IMR-90 (cell line): Measurements from ENCODE around the gene PRSS8. TPM values are rescaled to one million over a fixed set of nuclear protein-coding genes. Genes with fewer than 3 reads are reported as not detected.
A peak's percentile ranks its signal among the peaks of the same experiment; 100 is the strongest.

Experiments
- ATAC-seq: fragments of 200-7000 bp; cut with Tn5 transposase; 2 replicates; pipeline ENCODE4 v1.9.1; 2020; ENCODE audit warnings: low read depth, mild to moderate bottlenecking, moderate library complexity
- BruUV-seq: library from RNA; stranded (reverse); fragments of 400-500 nt; replicated peaks from 2 replicates; lab custom pipeline; 2021; lab: Mats Ljungman, UMichigan
- CTCF ChIA-PET: fragments of 300-600 bp; formaldehyde crosslinking; extraction: SDS; loops from one replicate; lab custom pipeline; 2021; ENCODE audit warnings: antibody characterized with exemption; lab: Yijun Ruan, JAX
- POLR2A ChIA-PET: fragments of 300-600 bp; sonication (Branson Sonifier 250); formaldehyde crosslinking; loops from one replicate; lab custom pipeline; 2022; ENCODE audit warnings: antibody characterized with exemption; ENCODE audit not compliant: unreplicated experiment; lab: Charles Lee
- DNase-seq: peaks from one replicate; pipeline ENCODE4 v3.0.0; 2013
- H2AFZ ChIP-seq: replicated peaks from 2 replicates; pipeline ENCODE3; 2013; ENCODE audit warnings: low read length, mild to moderate bottlenecking; ENCODE audit not compliant: poor library complexity
- H2AK5ac ChIP-seq: 2 replicates; pipeline ENCODE4 v1.6.1; 2013; ENCODE audit warnings: low read depth, low read length, inconsistent platforms
- H2AK9ac ChIP-seq: replicated peaks from 2 replicates; pipeline ENCODE3; 2013; ENCODE audit warnings: mild to moderate bottlenecking, low read depth, low read length, moderate library complexity; ENCODE audit not compliant: poor library complexity
- H2BK120ac ChIP-seq: 2 replicates; pipeline ENCODE4 v1.6.1; 2013; ENCODE audit warnings: low read depth, low read length, inconsistent platforms
- H2BK15ac ChIP-seq: 3 replicates; pipeline ENCODE4 v1.6.1; 2013; ENCODE audit warnings: low read depth, low read length, inconsistent platforms
- H2BK20ac ChIP-seq: 2 replicates; pipeline ENCODE4 v1.6.1; 2013; ENCODE audit warnings: low read depth, mild to moderate bottlenecking, inconsistent platforms, low read length, moderate library complexity
- H2BK5ac ChIP-seq: 2 replicates; pipeline ENCODE4 v1.6.1; 2013; ENCODE audit warnings: mild to moderate bottlenecking, low read depth, low read length, inconsistent platforms; ENCODE audit not compliant: poor library complexity, severe bottlenecking
- H3K14ac ChIP-seq: replicated peaks from 2 replicates; pipeline ENCODE4 v1.6.1; 2013; ENCODE audit warnings: low read depth, low read length, inconsistent platforms
- H3K18ac ChIP-seq: 2 replicates; pipeline ENCODE4 v1.6.1; 2013; ENCODE audit warnings: low read depth, low read length, control low read depth
- H3K23ac ChIP-seq: 2 replicates; pipeline ENCODE4 v1.6.1; 2013; ENCODE audit warnings: low read depth, low read length, inconsistent platforms
- H3K27ac ChIP-seq: 2 replicates; pipeline ENCODE4 v1.5.1; 2013; ENCODE audit warnings: mild to moderate bottlenecking, control low read depth, low read length; ENCODE audit not compliant: insufficient read depth
- H3K27me3 ChIP-seq: 2 replicates; pipeline ENCODE4 v1.6.1; 2013; ENCODE audit warnings: low read length; ENCODE audit not compliant: control insufficient read depth, insufficient read depth
- H3K36me3 ChIP-seq: 2 replicates; pipeline ENCODE4 v1.6.1; 2013; ENCODE audit warnings: low read length, mixed read lengths; ENCODE audit not compliant: control insufficient read depth, insufficient read depth
- H3K4ac ChIP-seq: 2 replicates; pipeline ENCODE4 v1.6.1; 2013; ENCODE audit warnings: low read depth, low read length, inconsistent platforms
- H3K4me1 ChIP-seq: 2 replicates; pipeline ENCODE4 v1.6.1; 2013; ENCODE audit warnings: low read length, mixed read lengths; ENCODE audit not compliant: control insufficient read depth, insufficient read depth
- H3K4me2 ChIP-seq: 2 replicates; pipeline ENCODE4 v1.6.1; 2013; ENCODE audit warnings: low read depth, mild to moderate bottlenecking, control low read depth, low read length, moderate library complexity
- H3K4me3 ChIP-seq: 2 replicates; pipeline ENCODE4 v1.5.1; 2013; ENCODE audit warnings: low read depth, mild to moderate bottlenecking, control low read depth, low read length, moderate library complexity; ENCODE audit not compliant: insufficient read depth
- H3K56ac ChIP-seq: 2 replicates; pipeline ENCODE4 v1.6.1; 2013; ENCODE audit warnings: low read length, inconsistent platforms; ENCODE audit not compliant: insufficient read depth; ENCODE audit errors: extremely low read depth
- H3K79me1 ChIP-seq, 2 experiments: 2 replicates each; pipeline ENCODE4 v1.6.1; 2013; ENCODE audit warnings: low read length in 2 of 2, inconsistent platforms in 1 of 2, low read depth in 1 of 2
- H3K9ac ChIP-seq: 2 replicates; pipeline ENCODE4 v1.6.1; 2013; ENCODE audit warnings: low read depth, low read length, control low read depth
- H3K9me1 ChIP-seq: 2 replicates; pipeline ENCODE4 v1.6.1; 2013; ENCODE audit warnings: low read length, inconsistent platforms; ENCODE audit not compliant: insufficient read depth
- H3K9me3 ChIP-seq: 2 replicates; pipeline ENCODE4 v1.6.1; 2013; ENCODE audit warnings: low read length; ENCODE audit not compliant: control insufficient read depth, insufficient read depth
- H4K20me1 ChIP-seq: 2 replicates; pipeline ENCODE4 v1.6.1; 2013; ENCODE audit warnings: low read length, inconsistent platforms; ENCODE audit not compliant: insufficient read depth
- H4K5ac ChIP-seq: 2 replicates; pipeline ENCODE4 v1.6.1; 2013; ENCODE audit warnings: mild to moderate bottlenecking, low read depth, low read length, control low read depth
- H4K8ac ChIP-seq, 2 experiments: 2 replicates each; pipeline ENCODE4 v1.6.1; 2013; ENCODE audit warnings: low read depth in 2 of 2, low read length in 2 of 2, control low read depth in 1 of 2, inconsistent platforms in 1 of 2
- H4K91ac ChIP-seq: 2 replicates; pipeline ENCODE4 v1.6.1; 2013; ENCODE audit warnings: low read depth, low read length, inconsistent platforms; ENCODE audit not compliant: insufficient read depth
- CEBPB ChIP-seq: IDR thresholded peaks from 2 replicates; pipeline ENCODE4 v1.6.1; 2012; ENCODE audit warnings: low read depth, low read length, improper control_type of control experiment
- CHD1 ChIP-seq: IDR thresholded peaks from 2 replicates; pipeline ENCODE4 v1.6.1; 2012; ENCODE audit warnings: low read depth, low read length, improper control_type of control experiment
- MAFK ChIP-seq: IDR thresholded peaks from 2 replicates; pipeline ENCODE4 v1.6.1; 2012; ENCODE audit warnings: low read depth, low read length, improper control_type of control experiment
- MXI1 ChIP-seq: IDR thresholded peaks from 2 replicates; pipeline ENCODE4 v1.6.1; 2012; ENCODE audit warnings: low read depth, mild to moderate bottlenecking, low read length, moderate library complexity, borderline replicate concordance
- NFE2L2 ChIP-seq: fragments of 150-350 bp; IDR thresholded peaks from 2 replicates; pipeline ENCODE4 v1.6.1; 2016; ENCODE audit warnings: low read depth, mild to moderate bottlenecking, low read length
- RAD21 ChIP-seq: IDR thresholded peaks from 2 replicates; pipeline ENCODE4 v1.6.1; 2012; ENCODE audit warnings: low read length, improper control_type of control experiment
- RCOR1 ChIP-seq: IDR thresholded peaks from 2 replicates; pipeline ENCODE4 v1.6.1; 2012; ENCODE audit warnings: mild to moderate bottlenecking, low read length, improper control_type of control experiment; ENCODE audit not compliant: insufficient replicate concordance
- SMC3 ChIP-seq: fragments of 150-350 bp; IDR thresholded peaks from 2 replicates; pipeline ENCODE4 v1.6.1; 2016; ENCODE audit warnings: low read depth, mild to moderate bottlenecking, antibody characterized with exemption, low read length, moderate library complexity
- WGBS, 2 experiments: methylation state at CpG; one replicate each; pipeline versions ENCODE4 v1.1.5 to v1.1.7; 2013; ENCODE audit warnings: missing lambda C conversion rate in 2 of 2; ENCODE audit not compliant: insufficient read length in 1 of 2; ENCODE audit errors: extremely low coverage in 2 of 2; 5-methylcytosine and 5-hydroxymethylcytosine counted together
- dilution Hi-C: fragments of 300-500 bp; cut with HindIII; formaldehyde crosslinking; loops from one replicate; pipeline ENCODE4 v1.14.3; 2018; ENCODE audit warnings: low sequenced_read_pairs; ENCODE audit not compliant: unreplicated experiment
- in situ Hi-C: fragments of 300-500 bp; cut with MboI; formaldehyde crosslinking; loops from 3 replicates; pipeline ENCODE4 v1.14.3; 2019; ENCODE audit warnings: low sequenced_read_pairs, inconsistent platforms, mixed read lengths
- intact Hi-C: fragments of 100-400 bp; cut with micrococcal nuclease; formaldehyde crosslinking; loops from 2 replicates; pipeline ENCODE4 v1.10.0; 2022
- polyA plus RNA-seq, 3 experiments: library from polyadenylated mRNA; depleted of rRNA; stranded (reverse); fragments of >200 nt; gene quantifications; 2 replicates each; pipeline ENCODE4 v1.2.3, GENCODE V29; 2012; ENCODE audit warnings: low replicate concordance in 1 of 3
- total RNA-seq: library from RNA; depleted of rRNA; stranded (reverse); fragments of >200 nt; gene quantifications from 2 replicates; pipeline ENCODE4 v1.2.3, GENCODE V29; 2012
- TF ChIP-seq, protein P1 (sequence below): conservative IDR thresholded peaks from 2 replicates; pipeline ENCODE4 v1.5.1; 2012; ENCODE audit warnings: mild to moderate bottlenecking, low read depth, low read length, improper control_type of control experiment
- TF ChIP-seq, protein P2 (sequence below): fragments of 150-350 bp; IDR thresholded peaks from 2 replicates; pipeline ENCODE4 v1.6.1; 2016; ENCODE audit warnings: low read depth, mild to moderate bottlenecking, low read length, moderate library complexity, borderline replicate concordance

PRSS8 gene
- total and polyA plus RNA-seq, 2 of the 4 experiments (the other 2 are of a cell fraction) = not detected

DNA sequence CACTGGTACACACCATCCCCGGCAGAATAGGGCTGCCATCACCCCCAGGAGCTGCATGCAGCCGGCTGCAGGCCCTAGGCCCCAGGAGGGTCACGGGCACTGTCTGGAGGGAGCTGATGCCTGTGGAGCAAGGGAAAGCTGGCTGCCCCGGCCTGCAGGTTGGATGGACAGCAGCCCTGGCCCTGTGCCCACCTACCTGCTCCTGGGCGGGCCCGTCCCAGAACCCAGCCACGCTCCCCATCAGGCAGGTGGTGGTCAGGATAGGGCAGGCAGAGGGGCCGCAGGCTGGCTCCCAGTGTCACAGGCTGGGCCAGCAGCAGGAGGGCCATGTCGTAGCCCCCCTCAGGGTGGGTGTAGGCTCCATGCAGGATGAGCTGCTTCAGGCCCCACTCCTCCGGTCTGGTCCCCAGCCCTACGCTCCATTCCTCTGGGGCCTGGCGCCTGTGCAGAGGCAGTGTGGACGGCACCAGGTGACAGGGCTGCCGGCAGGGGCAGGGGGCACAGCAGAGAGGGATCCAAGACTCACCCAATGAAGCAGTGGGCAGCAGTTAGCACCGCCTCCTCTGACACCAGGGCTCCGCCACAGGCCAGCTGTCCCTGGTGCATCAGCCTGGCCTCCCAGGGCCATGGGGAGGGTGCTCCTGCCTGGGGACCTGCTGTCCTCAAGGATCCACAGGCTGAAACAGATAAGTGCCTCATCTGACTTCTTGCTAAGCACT, 50.8 kb downstream of the PRSS8 start:
- Histone ChIP-seq H4K91ac (no peak overlapping the region), H3K4me2 (no peak overlapping the region), H3K36me3 (peaks cover 66% of the 10 kb centered on the region), H3K27ac (no peak overlapping the region), H2BK5ac (no peak overlapping the region), H2AFZ (no peak overlapping the region), H2AK5ac (no peak overlapping the region), H3K23ac (no peak overlapping the region), H2AK9ac (no peak overlapping the region), H2BK20ac (no peak overlapping the region), H3K18ac (no peak overlapping the region), H3K4ac (no peak overlapping the region), H3K4me3 (no peak overlapping the region), H3K27me3 (no peaks in the 10 kb centered on the region), H3K4me1 (no peaks in the 10 kb centered on the region), H2BK15ac (no peak overlapping the region), H3K9me3 (no peaks in the 10 kb centered on the region), H3K79me1 (peaks cover 9 to 48% of the 10 kb centered on the region in 2 experiments), H4K20me1 (peaks cover 21% of the 10 kb centered on the region), H4K8ac (no peak overlapping the region), H4K5ac (no peak overlapping the region), H2BK120ac (no peak overlapping the region), H3K9me1 (peaks cover 3% of the 10 kb centered on the region; the same call in 1 of the 2 replicates), H3K56ac (no peak overlapping the region), H3K9ac (no peak overlapping the region), H3K14ac (no peak overlapping the region)
- intact Hi-C loops = no loop called here
- no peak for DNase-seq
- 92% methylated on average over 5 of the region's 16 CpGs; no CpG with 5 or more reads in 1 of the 2 experiments for WGBS, 2 experiments
- no peak for TF ChIP-seq SMC3
- TF ChIP-seq MAFK = no peak
- no peak for TF ChIP-seq CHD1
- TF ChIP-seq, protein P1, sequence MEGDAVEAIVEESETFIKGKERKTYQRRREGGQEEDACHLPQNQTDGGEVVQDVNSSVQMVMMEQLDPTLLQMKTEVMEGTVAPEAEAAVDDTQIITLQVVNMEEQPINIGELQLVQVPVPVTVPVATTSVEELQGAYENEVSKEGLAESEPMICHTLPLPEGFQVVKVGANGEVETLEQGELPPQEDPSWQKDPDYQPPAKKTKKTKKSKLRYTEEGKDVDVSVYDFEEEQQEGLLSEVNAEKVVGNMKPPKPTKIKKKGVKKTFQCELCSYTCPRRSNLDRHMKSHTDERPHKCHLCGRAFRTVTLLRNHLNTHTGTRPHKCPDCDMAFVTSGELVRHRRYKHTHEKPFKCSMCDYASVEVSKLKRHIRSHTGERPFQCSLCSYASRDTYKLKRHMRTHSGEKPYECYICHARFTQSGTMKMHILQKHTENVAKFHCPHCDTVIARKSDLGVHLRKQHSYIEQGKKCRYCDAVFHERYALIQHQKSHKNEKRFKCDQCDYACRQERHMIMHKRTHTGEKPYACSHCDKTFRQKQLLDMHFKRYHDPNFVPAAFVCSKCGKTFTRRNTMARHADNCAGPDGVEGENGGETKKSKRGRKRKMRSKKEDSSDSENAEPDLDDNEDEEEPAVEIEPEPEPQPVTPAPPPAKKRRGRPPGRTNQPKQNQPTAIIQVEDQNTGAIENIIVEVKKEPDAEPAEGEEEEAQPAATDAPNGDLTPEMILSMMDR = no peak
- TF ChIP-seq MXI1 = no peak
- no peak for TF ChIP-seq CEBPB
- TF ChIP-seq RCOR1 = no peak
- TF ChIP-seq, protein P2, sequence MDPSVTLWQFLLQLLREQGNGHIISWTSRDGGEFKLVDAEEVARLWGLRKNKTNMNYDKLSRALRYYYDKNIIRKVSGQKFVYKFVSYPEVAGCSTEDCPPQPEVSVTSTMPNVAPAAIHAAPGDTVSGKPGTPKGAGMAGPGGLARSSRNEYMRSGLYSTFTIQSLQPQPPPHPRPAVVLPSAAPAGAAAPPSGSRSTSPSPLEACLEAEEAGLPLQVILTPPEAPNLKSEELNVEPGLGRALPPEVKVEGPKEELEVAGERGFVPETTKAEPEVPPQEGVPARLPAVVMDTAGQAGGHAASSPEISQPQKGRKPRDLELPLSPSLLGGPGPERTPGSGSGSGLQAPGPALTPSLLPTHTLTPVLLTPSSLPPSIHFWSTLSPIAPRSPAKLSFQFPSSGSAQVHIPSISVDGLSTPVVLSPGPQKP = no peak
- TF ChIP-seq RAD21 = no peak
- no peak for TF ChIP-seq NFE2L2
- BruUV-seq = no TSS peak
- dilution Hi-C loops = no loop called here
- CTCF ChIA-PET = interaction anchor here (0.6 kb wide), 1 partner anchor 57 kb away, joined by 3 read pairs; no protein-coding TSS in a partner anchor
- POLR2A ChIA-PET = interaction anchor here (0.6 kb wide), 1 partner anchor 90 kb away, joined by 4 read pairs; no protein-coding TSS in a partner anchor
- in situ Hi-C loops = loop anchor here (10.0 kb wide), 1 partner anchor 100 kb away; the partner anchor contains the start of gene HSD3B7
- peak; percentile 31 for ATAC-seq
